Limb (tissue), 2 donors: Measurements from ENCODE around the gene HSPB9.

Source experiments
- DNase-seq, 2 donors: peaks; one replicate each; pipeline ENCODE4 v3.0.0-alpha.2; 2016; ENCODE audit errors: extremely low spot score in 2 of 2

The HSPB9 gene

GRCh38 chr17:42122371-42123303, at the start of gene HSPB9:
Gene HSPB9 (plus strand): TSS chr17:42122804. CDS start chr17:42122851, 47 bp downstream.
- peak; percentile 36 to 68 for DNase-seq

- DNase-seq: no peak
These were observed 46.8 kb upstream of the HSPB9 start for GRCh38 chr17:42075789-42076188.

GRCh38 chr17:42076797-42077559, 45.6 kb upstream of the HSPB9 start:
- DNase-seq: no peak

- no peak for DNase-seq
These were observed 44.8 kb upstream of the HSPB9 start for GRCh38 chr17:42077755-42078154.

- DNase-seq: no peak
These were observed 44.1 kb upstream of the HSPB9 start for GRCh38 chr17:42078396-42079043.

GRCh38 chr17:42079541-42079940, 43.1 kb upstream of the HSPB9 start:
- DNase-seq: no peak

GRCh38 chr17:42081516-42082129, 41.0 kb upstream of the HSPB9 start:
- DNase-seq: no peak

- DNase-seq: no peak
These were observed 35.4 kb upstream of the HSPB9 start for GRCh38 chr17:42087042-42087701.

- DNase-seq: peak in 1 of 2 donors; percentile 57
These were observed 34.6 kb upstream of the HSPB9 start for GRCh38 chr17:42087736-42088705.

- DNase-seq: no peak
These were observed 33.9 kb upstream of the HSPB9 start for GRCh38 chr17:42088736-42089135.

GRCh38 chr17:42090964-42091790, 31.4 kb upstream of the HSPB9 start:
- no peak for DNase-seq

GRCh38 chr17:42092939-42093338, 29.7 kb upstream of the HSPB9 start:
- no peak for DNase-seq

- no peak for DNase-seq
These were observed 28.1 kb upstream of the HSPB9 start for GRCh38 chr17:42094375-42095069.

GRCh38 chr17:42096360-42097111, 26.1 kb upstream of the HSPB9 start:
- DNase-seq: no peak

- peak in 1 of 2 donors; percentile 51 for DNase-seq
These were observed 24.6 kb upstream of the HSPB9 start, which contains the start of gene ZNF385C for GRCh38 chr17:42097691-42098631. Gene ZNF385C (minus strand): TSS chr17:42098473. CDS start chr17:42063056, 35,417 bp downstream.

GRCh38 chr17:42098730-42099399, 23.7 kb upstream of the HSPB9 start:
- peak in 1 of 2 donors; percentile 51 for DNase-seq
